B cell (primary cell): ENCODE measurements around the gene ASPSCR1. TPM values are rescaled to one million over a fixed set of nuclear protein-coding genes. Genes with fewer than 3 reads are reported as not detected.

ENCODE experiments used
- ATAC-seq: fragments of 200-7000 bp; cut with Tn5 transposase; one replicate; pipeline ENCODE4 v1.10.0; 2021; ENCODE audit warnings: low read depth, mild to moderate bottlenecking, moderate number of reproducible peaks, moderate library complexity
- CTCF ChIA-PET: fragments of 350-600 bp; sonication (Branson Sonifier 250); formaldehyde crosslinking; loops from one replicate; lab custom pipeline; 2021; ENCODE audit warnings: antibody characterized with exemption, inconsistent platforms; lab: Charles Lee
- POLR2A ChIA-PET: fragments of 350-600 bp; sonication (Branson Sonifier 250); formaldehyde crosslinking; loops from one replicate; lab custom pipeline; 2021; ENCODE audit warnings: antibody characterized with exemption; lab: Charles Lee
- DNase-seq: peaks from one replicate; pipeline ENCODE4 v3.0.0; 2013
- H2AFZ ChIP-seq: 2 replicates; pipeline ENCODE4 v1.6.1; 2012; ENCODE audit warnings: mild to moderate bottlenecking, low read depth, low read length; ENCODE audit not compliant: insufficient read depth, poor library complexity, severe bottlenecking
- H3K27ac ChIP-seq, 2 donors: 1 replicate in 1 of 2; 2 replicates in 1 of 2; pipeline ENCODE4 v1.5.1; 2012 to 2013; ENCODE audit warnings: low read length in 2 of 2, mild to moderate bottlenecking in 2 of 2, moderate library complexity in 1 of 2
- H3K27me3 ChIP-seq, 4 experiments: fragments of 200-600 bp in 1 of 4; sonication (generic) in 1 of 4; replicated peaks in 1 of 4; 1 replicate in 2 of 4; 2 replicates in 2 of 4; pipeline versions ENCODE4 v1.6.1 to v1.7.0; 2013 to 2016; ENCODE audit warnings: low read length in 3 of 4, mild to moderate bottlenecking in 2 of 4, mixed read lengths in 1 of 4, moderate library complexity in 1 of 4; ENCODE audit not compliant: insufficient read depth in 4 of 4, control insufficient read depth in 3 of 4; ENCODE audit errors: control extremely low read depth in 1 of 4
- H3K36me3 ChIP-seq, 2 experiments: replicated peaks in 1 of 2; 1 replicate in 1 of 2; 2 replicates in 1 of 2; pipeline versions ENCODE4 v1.6.1 to v1.7.1; 2013; ENCODE audit warnings: low read length in 1 of 2; ENCODE audit not compliant: insufficient read depth in 2 of 2, control insufficient read depth in 1 of 2; ENCODE audit errors: control extremely low read depth in 1 of 2, extremely low read depth in 1 of 2
- H3K4me1 ChIP-seq, 2 donors: fragments of 200-600 bp in 1 of 2; sonication (generic) in 1 of 2; 1 replicate in 1 of 2; 2 replicates in 1 of 2; pipeline versions ENCODE4 v1.5.1 to v1.6.1; 2013 to 2017; ENCODE audit warnings: low read length in 2 of 2; ENCODE audit not compliant: control insufficient read depth in 2 of 2, insufficient read depth in 2 of 2
- H3K4me2 ChIP-seq: replicated peaks from 2 replicates; pipeline ENCODE3; 2012; ENCODE audit warnings: mild to moderate bottlenecking, low read depth, low read length; ENCODE audit not compliant: poor library complexity, severe bottlenecking
- H3K4me3 ChIP-seq, 5 experiments: fragments of 200-600 bp in 1 of 5; sonication (generic) in 1 of 5; 1 replicate in 3 of 5; 2 replicates in 2 of 5; pipeline versions ENCODE4 v1.5.1 to v1.7.0; 2011 to 2016; ENCODE audit warnings: low read length in 4 of 5, mild to moderate bottlenecking in 4 of 5, low read depth in 2 of 5, control low read depth in 1 of 5, moderate library complexity in 1 of 5; ENCODE audit not compliant: insufficient read depth in 1 of 5; ENCODE audit errors: control extremely low read depth in 1 of 5, extremely low read depth in 1 of 5
- H3K79me2 ChIP-seq: fragments of 200-600 bp; sonication (generic); one replicate; pipeline ENCODE4 v1.6.0; 2016; ENCODE audit warnings: low read length; ENCODE audit not compliant: control insufficient read depth, insufficient read depth
- H3K9ac ChIP-seq: fragments of 200-600 bp; sonication (generic); 2 replicates; pipeline ENCODE4 v1.6.1; 2017; ENCODE audit warnings: mild to moderate bottlenecking, low read length, moderate library complexity
- H3K9me3 ChIP-seq, 3 donors: one replicate each; pipeline versions ENCODE4 v1.6.1 to v1.7.1; 2013; ENCODE audit warnings: low read length in 2 of 3; ENCODE audit not compliant: control insufficient read depth in 2 of 3, insufficient read depth in 1 of 3; ENCODE audit errors: control extremely low read depth in 1 of 3
- H4K20me1 ChIP-seq: 2 replicates; pipeline ENCODE4 v1.6.0; 2012; ENCODE audit warnings: mild to moderate bottlenecking, low read length; ENCODE audit not compliant: insufficient read depth, control insufficient read depth, poor library complexity, severe bottlenecking
- H3K27ac Mint-ChIP-seq: one replicate; pipeline ENCODE4 v1.8.0; 2021; ENCODE audit warnings: mixed read lengths
- H3K27me3 Mint-ChIP-seq: one replicate; pipeline ENCODE4 v1.8.0; 2021; ENCODE audit warnings: mixed read lengths
- H3K4me1 Mint-ChIP-seq: one replicate; pipeline ENCODE4 v1.8.0; 2021; ENCODE audit warnings: mixed read lengths
- H3K4me3 Mint-ChIP-seq: one replicate; pipeline ENCODE4 v1.8.0; 2021; ENCODE audit warnings: mixed read lengths
- H3K9me3 Mint-ChIP-seq: one replicate; pipeline ENCODE4 v1.8.0; 2022; ENCODE audit warnings: mixed read lengths; ENCODE audit not compliant: insufficient read depth
- EZH2 ChIP-seq: IDR thresholded peaks from 2 replicates; pipeline ENCODE4 v1.6.1; 2012; ENCODE audit warnings: borderline replicate concordance, low read depth, mild to moderate bottlenecking, moderate library complexity, low read length; ENCODE audit not compliant: insufficient read depth, poor library complexity, severe bottlenecking
- WGBS: methylation state at CpG from one replicate; pipeline ENCODE4 v1.1.5; 2013; ENCODE audit warnings: missing lambda C conversion rate; ENCODE audit not compliant: insufficient coverage; 5-methylcytosine and 5-hydroxymethylcytosine counted together
- intact Hi-C: fragments of 100-400 bp; cut with micrococcal nuclease; formaldehyde crosslinking; loops from one replicate; pipeline ENCODE4 v1.10.0; 2022
- polyA plus RNA-seq: library from polyadenylated mRNA; depleted of rRNA; stranded (reverse); fragments of >200 nt; gene quantifications from 2 replicates; pipeline ENCODE4 v1.2.3, GENCODE V29; 2012
- total RNA-seq, 2 donors: library from RNA; stranded (reverse); fragments of 120-200 nt in 1 of 2; gene quantifications; 1 replicate in 1 of 2; 2 replicates in 1 of 2; pipeline versions ENCODE4 v1.2.3 to v1.2.4, GENCODE V29; 2013 to 2022
- TF ChIP-seq, protein P1 (sequence below): fragments of 200-600 bp; IDR thresholded peaks from one replicate; pipeline ENCODE4 v1.8.0; 2022; ENCODE audit warnings: antibody characterized with exemption, mild to moderate bottlenecking

ASPSCR1 gene
- total and polyA plus RNA-seq, 2 donors (not counting 1 experiment from before 2014, with no cell fraction given): 34.0 to 46.7 TPM

DNA sequence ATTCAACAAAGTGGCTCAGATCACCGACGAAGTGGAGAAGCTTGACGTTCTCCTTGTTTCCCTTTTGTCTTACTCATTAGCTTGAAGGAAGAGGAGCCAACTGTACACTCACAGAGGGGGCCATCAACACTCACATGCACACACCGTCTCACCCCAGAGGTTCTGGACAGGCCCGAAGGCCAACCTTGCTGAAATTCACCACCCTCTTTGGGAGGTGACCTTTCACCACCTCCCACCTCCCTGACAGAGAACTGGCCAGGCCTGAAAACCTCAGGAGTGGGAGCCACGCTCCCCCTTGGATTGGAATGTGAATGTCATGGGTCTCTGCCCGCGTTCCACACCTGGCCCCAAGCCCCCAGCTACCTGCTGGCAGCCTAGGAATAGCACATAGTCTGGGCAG, 58.1 kb downstream of the ASPSCR1 start:
- 100% methylated on average over 3 of the region's 8 CpGs for WGBS
- H3K27ac ChIP-seq: no peak overlapping the region
- peaks cover 0 to 7% (median 0%) of the 10 kb centered on the region in 3 donors for H3K9me3 ChIP-seq
- intact Hi-C loops: loop anchor here (10.0 kb wide), 1 partner anchor 519 kb away; no protein-coding TSS in a partner anchor
- TF ChIP-seq, protein P1, sequence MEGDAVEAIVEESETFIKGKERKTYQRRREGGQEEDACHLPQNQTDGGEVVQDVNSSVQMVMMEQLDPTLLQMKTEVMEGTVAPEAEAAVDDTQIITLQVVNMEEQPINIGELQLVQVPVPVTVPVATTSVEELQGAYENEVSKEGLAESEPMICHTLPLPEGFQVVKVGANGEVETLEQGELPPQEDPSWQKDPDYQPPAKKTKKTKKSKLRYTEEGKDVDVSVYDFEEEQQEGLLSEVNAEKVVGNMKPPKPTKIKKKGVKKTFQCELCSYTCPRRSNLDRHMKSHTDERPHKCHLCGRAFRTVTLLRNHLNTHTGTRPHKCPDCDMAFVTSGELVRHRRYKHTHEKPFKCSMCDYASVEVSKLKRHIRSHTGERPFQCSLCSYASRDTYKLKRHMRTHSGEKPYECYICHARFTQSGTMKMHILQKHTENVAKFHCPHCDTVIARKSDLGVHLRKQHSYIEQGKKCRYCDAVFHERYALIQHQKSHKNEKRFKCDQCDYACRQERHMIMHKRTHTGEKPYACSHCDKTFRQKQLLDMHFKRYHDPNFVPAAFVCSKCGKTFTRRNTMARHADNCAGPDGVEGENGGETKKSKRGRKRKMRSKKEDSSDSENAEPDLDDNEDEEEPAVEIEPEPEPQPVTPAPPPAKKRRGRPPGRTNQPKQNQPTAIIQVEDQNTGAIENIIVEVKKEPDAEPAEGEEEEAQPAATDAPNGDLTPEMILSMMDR: no peak
- TF ChIP-seq EZH2: no peak
- Mint-ChIP-seq H3K4me1 (peaks cover 25% of the 10 kb centered on the region), H3K27ac (peak overlapping the region; percentile 7), H3K4me3 (peak overlapping the region; percentile 90), H3K9me3 (no peaks in the 10 kb centered on the region), H3K27me3 (no peaks in the 10 kb centered on the region)
- H3K79me2 ChIP-seq: peaks cover 14% of the 10 kb centered on the region
- H3K36me3 ChIP-seq: no peaks in the 10 kb centered on the region
- peaks cover 32% of the 10 kb centered on the region for H4K20me1 ChIP-seq
- peaks cover 0 to 14% (median 3%) of the 10 kb centered on the region in 4 experiments for H3K27me3 ChIP-seq
- no peak overlapping the region for H3K9ac ChIP-seq
- H3K4me2 ChIP-seq: no peak overlapping the region
- DNase-seq (no peak), ATAC-seq (no peak)
- ChIA-PET POLR2A (no interaction called here), CTCF (interaction anchor here (0.8 to 1.7 kb wide), 2 partner anchors 14 to 76 kb away, joined by 3 to 13 read pairs; no protein-coding TSS in a partner anchor)
- H3K4me1 ChIP-seq: peaks cover 22 to 31% of the 10 kb centered on the region in 2 donors
- H3K4me3 ChIP-seq: no peak overlapping the region
- no peak overlapping the region for H2AFZ ChIP-seq

DNA sequence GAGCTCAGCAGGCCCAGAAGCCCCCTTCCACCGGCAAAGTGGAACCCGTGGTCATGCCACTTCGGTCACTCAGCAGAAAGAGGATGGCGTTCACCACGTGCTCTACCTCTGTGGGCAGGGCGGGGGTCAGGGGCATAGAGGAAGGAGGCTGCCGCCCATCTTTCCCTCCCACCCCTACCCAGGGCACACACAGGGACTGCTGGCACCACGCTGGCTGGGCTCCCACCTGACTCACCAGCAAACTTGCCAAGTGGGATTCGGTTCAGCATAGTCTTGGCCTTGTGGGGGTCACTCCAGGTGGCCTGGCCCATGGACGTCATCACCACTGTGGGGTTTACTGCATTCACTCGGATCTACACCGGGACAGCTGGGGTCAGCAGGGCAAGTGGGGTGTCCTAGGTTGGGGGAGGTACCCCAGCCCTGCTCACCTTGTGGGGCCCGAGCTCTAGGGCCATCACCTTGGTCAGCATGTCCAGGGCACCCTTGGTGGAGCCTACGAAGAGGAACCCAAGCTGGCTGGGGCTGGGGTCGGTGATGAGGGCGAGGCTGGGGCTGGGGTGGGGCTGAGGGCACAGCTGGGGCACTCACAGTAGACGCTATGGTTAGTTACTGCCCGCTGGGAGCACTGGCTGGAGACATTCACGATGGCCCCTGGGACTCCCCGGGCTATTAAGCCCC, 58.7 kb downstream of the ASPSCR1 start:
- WGBS: 92% methylated on average over 16 of the region's 20 CpGs
- Histone ChIP-seq H3K9ac (peak overlapping the region; percentile 72), H3K27me3 (peaks cover 0 to 9% (median 3%) of the 10 kb centered on the region in 4 experiments), H3K4me3 (peak overlapping the region in 1 of 5 experiments; percentile 76), H4K20me1 (peaks cover 26% of the 10 kb centered on the region), H3K4me2 (peak overlapping the region; percentile 100), H3K4me1 (peaks cover 22 to 25% of the 10 kb centered on the region in 2 donors), H3K27ac (peak overlapping the region in 1 of 2 donors; percentile 84), H3K36me3 (no peaks in the 10 kb centered on the region), H2AFZ (no peak overlapping the region), H3K79me2 (peaks cover 14% of the 10 kb centered on the region), H3K9me3 (peaks cover 0 to 2% (median 0%) of the 10 kb centered on the region in 3 donors)
- ChIA-PET CTCF (interaction anchor here (0.8 to 1.7 kb wide), 2 partner anchors 15 to 76 kb away, joined by 3 to 13 read pairs; no protein-coding TSS in a partner anchor), POLR2A (interaction anchor here (0.6 kb wide), 1 partner anchor 521 kb away, joined by 3 read pairs; no protein-coding TSS in a partner anchor)
- no peak for ATAC-seq
- Mint-ChIP-seq H3K9me3 (no peaks in the 10 kb centered on the region), H3K4me1 (peaks cover 24% of the 10 kb centered on the region), H3K4me3 (peak overlapping the region; percentile 90), H3K27ac (no peak overlapping the region), H3K27me3 (no peaks in the 10 kb centered on the region)
- TF ChIP-seq EZH2: no peak
- TF ChIP-seq, protein P1: no peak
- intact Hi-C loops: loop anchor here (10.0 kb wide), 1 partner anchor 519 kb away; no protein-coding TSS in a partner anchor
- no peak for DNase-seq
